Muscle layer of duodenum (tissue), 2 donors: ENCODE results near the gene UTS2R.

Experiments
- H3K27ac ChIP-seq: one replicate; pipeline ENCODE4 v1.7.0; 2013; ENCODE audit warnings: mild to moderate bottlenecking, low read length
- H3K27me3 ChIP-seq: one replicate; pipeline ENCODE4 v1.7.0; 2013; ENCODE audit warnings: low read depth, mild to moderate bottlenecking, control low read depth, low read length
- H3K36me3 ChIP-seq, 2 donors: one replicate each; pipeline ENCODE4 v1.7.0; 2013; ENCODE audit warnings: low read length in 2 of 2, control low read depth in 1 of 2, mild to moderate bottlenecking in 1 of 2; ENCODE audit not compliant: insufficient read depth in 2 of 2, control insufficient read depth in 1 of 2
- H3K4me1 ChIP-seq, 2 donors: one replicate each; pipeline ENCODE4 v1.7.0; 2013; ENCODE audit warnings: low read length in 2 of 2, mild to moderate bottlenecking in 2 of 2, control low read depth in 1 of 2, moderate library complexity in 1 of 2; ENCODE audit not compliant: insufficient read depth in 2 of 2, control insufficient read depth in 1 of 2
- H3K4me3 ChIP-seq, 2 donors: one replicate each; pipeline ENCODE4 v1.7.0; 2013; ENCODE audit warnings: low read length in 2 of 2, low read depth in 1 of 2, mild to moderate bottlenecking in 1 of 2
- H3K9me3 ChIP-seq, 2 donors: one replicate each; pipeline ENCODE4 v1.7.0; 2013; ENCODE audit warnings: low read length in 2 of 2, control low read depth in 1 of 2, mild to moderate bottlenecking in 1 of 2; ENCODE audit not compliant: control insufficient read depth in 1 of 2
- donor health status: healthy.

UTS2R gene

DNA sequence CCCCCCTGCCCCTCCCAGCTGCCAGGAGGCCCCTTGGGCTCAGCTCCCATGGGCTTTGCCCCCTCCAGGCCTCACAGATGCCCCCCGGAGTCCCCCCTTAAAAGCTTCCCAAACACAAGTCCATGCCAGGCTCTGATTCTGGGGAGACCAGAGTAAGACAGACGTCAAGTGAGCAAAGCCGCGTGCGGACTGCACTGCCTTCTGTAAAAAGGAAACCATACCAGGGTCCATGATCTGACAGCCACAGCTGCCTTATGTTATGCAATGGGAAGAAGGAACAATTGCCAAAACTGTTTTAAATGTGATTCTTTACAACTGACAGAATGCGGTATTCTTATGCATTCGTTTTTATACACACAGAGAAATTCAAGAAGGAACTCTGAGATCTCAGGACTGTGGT lies 28.6 kb downstream of the UTS2R start:
- Histone ChIP-seq H3K27me3 (no peaks in the 10 kb centered on the region), H3K9me3 (no peaks in the 10 kb centered on the region), H3K4me1 (peaks cover 0 to 7% of the 10 kb centered on the region in 2 donors), H3K27ac (no peak overlapping the region), H3K4me3 (no peak overlapping the region), H3K36me3 (peaks cover 0 to 32% of the 10 kb centered on the region in 2 donors)

DNA sequence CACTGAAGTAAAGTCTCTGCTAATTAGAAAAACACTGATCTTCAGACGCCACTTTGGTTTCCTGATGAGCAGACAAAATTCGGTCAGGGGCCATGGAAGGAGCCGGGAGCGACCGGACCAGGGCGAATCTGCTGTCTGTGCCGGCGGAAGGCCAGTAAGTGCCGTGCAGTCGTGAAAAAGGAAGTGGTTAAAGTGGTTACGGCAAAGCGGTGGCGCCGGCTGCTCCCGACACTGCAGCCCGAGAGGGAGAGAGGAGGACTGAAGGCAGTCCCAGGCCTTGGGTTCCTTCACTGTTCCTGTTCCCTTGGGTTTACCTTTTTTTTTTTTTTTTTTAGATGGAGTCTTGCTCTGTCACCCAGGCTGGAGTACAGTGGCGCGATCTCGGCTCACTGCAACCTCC lies 29.3 kb downstream of the UTS2R start:
- Histone ChIP-seq H3K27ac (no peak overlapping the region), H3K4me3 (no peak overlapping the region), H3K9me3 (no peaks in the 10 kb centered on the region), H3K27me3 (no peaks in the 10 kb centered on the region), H3K4me1 (peaks cover 0 to 7% of the 10 kb centered on the region in 2 donors), H3K36me3 (peaks cover 0 to 32% of the 10 kb centered on the region in 2 donors)

GRCh38 chr17:82402865-82403264 lies 31.3 kb downstream of the UTS2R start:
- H3K9me3 ChIP-seq: no peaks in the 10 kb centered on the region
- H3K4me3 ChIP-seq: no peak overlapping the region
- no peaks in the 10 kb centered on the region for H3K27me3 ChIP-seq
- H3K27ac ChIP-seq: no peak overlapping the region
- H3K36me3 ChIP-seq: peaks cover 0 to 28% of the 10 kb centered on the region in 2 donors
- H3K4me1 ChIP-seq: peaks cover 0 to 7% of the 10 kb centered on the region in 2 donors

- no peaks in the 10 kb centered on the region for H3K27me3 ChIP-seq
- H3K4me1 ChIP-seq: peaks cover 0 to 7% of the 10 kb centered on the region in 2 donors
- H3K36me3 ChIP-seq: peaks cover 0 to 33% of the 10 kb centered on the region in 2 donors
- H3K9me3 ChIP-seq: no peaks in the 10 kb centered on the region
- H3K4me3 ChIP-seq: no peak overlapping the region
- no peak overlapping the region for H3K27ac ChIP-seq
These were observed 32.4 kb downstream of the UTS2R start for GRCh38 chr17:82403662-82404660.

DNA sequence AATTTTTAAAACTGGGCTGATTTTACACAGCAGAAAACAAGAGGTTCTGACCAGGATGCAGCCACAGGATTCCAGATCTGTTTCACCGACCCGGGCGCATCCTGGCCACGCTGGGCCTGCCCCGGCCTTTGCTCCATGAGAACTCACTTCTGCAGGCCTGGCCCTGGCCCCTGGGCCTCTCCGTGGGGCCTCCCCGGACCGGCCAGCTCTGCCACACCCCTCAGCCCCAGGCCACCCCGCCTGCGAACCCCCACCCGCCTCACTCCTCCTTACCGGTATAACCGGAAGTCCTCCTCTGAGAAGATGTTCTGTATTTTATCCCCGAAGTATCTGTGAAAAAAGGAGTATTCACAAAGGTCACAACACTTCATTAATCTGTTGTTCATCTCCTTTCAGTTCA lies 33.5 kb downstream of the UTS2R start:
- Histone ChIP-seq H3K4me1 (peaks cover 0 to 2% of the 10 kb centered on the region in 2 donors), H3K4me3 (no peak overlapping the region), H3K36me3 (peaks cover 0 to 41% of the 10 kb centered on the region in 2 donors), H3K27ac (no peak overlapping the region), H3K27me3 (no peaks in the 10 kb centered on the region), H3K9me3 (no peaks in the 10 kb centered on the region)

GRCh38 chr17:82406131-82406671 lies 34.6 kb downstream of the UTS2R start:
- no peaks in the 10 kb centered on the region for H3K9me3 ChIP-seq
- peaks cover 0 to 41% of the 10 kb centered on the region in 2 donors for H3K36me3 ChIP-seq
- H3K27me3 ChIP-seq: no peaks in the 10 kb centered on the region
- no peak overlapping the region for H3K4me3 ChIP-seq
- no peak overlapping the region for H3K27ac ChIP-seq
- no peaks in the 10 kb centered on the region for H3K4me1 ChIP-seq

DNA sequence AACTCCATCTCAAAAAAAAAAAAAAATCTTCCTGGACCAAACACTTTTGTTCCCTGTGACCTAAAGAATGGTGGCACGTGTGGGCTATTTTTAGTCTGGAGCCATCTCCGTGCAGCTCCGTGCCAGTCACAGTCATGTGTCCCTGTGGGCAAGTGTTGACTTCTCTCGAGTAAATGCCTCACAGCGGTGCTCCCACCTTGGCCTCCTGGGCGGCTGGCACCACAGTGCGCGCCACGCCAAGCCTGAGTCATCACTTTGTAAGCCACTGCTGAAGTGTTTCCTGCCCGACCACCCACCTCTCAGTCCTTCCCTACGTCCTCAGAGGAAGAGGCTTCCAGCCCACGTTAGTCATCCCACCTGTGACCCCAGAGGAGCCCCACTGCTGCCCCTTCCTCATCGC lies 35.7 kb downstream of the UTS2R start:
- H3K27ac ChIP-seq: no peak overlapping the region
- peaks cover 0 to 35% of the 10 kb centered on the region in 2 donors for H3K36me3 ChIP-seq
- H3K9me3 ChIP-seq: no peaks in the 10 kb centered on the region
- H3K4me1 ChIP-seq: no peaks in the 10 kb centered on the region
- no peaks in the 10 kb centered on the region for H3K27me3 ChIP-seq
- H3K4me3 ChIP-seq: no peak overlapping the region

DNA sequence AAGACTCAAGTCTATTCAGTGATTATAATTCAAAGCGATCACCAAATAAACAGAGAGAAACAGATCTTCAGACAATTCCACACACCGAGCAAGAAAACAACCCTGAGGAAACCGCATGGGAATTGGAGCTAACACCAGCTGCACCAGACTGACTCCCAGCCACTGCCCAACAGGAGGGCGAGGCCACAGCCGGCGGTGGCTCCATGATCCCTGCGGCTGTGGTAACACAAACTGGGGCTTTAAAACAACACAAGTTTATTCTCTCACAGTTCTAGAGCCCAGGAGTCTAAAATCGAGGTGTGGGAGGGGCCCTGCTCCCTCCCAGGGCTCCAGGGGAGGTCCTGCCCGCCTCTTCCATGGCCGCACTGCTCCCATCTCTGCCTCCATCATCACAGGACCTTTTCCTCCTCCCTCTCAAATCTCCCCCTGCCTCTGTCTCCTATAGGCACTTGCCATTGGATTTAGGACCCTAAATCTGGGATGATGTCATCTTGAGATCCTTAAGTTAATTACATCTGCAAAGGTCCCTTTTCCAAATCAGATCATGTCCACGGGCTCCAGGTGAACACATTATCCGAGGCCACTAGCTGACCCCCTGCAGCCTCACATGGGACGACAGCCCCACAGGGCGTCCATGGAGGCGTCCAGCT lies 36.8 kb downstream of the UTS2R start:
- H3K4me3 ChIP-seq: no peak overlapping the region
- no peak overlapping the region for H3K27ac ChIP-seq
- H3K4me1 ChIP-seq: no peaks in the 10 kb centered on the region
- no peaks in the 10 kb centered on the region for H3K9me3 ChIP-seq
- H3K36me3 ChIP-seq: peaks cover 0 to 26% of the 10 kb centered on the region in 2 donors
- H3K27me3 ChIP-seq: no peaks in the 10 kb centered on the region

DNA sequence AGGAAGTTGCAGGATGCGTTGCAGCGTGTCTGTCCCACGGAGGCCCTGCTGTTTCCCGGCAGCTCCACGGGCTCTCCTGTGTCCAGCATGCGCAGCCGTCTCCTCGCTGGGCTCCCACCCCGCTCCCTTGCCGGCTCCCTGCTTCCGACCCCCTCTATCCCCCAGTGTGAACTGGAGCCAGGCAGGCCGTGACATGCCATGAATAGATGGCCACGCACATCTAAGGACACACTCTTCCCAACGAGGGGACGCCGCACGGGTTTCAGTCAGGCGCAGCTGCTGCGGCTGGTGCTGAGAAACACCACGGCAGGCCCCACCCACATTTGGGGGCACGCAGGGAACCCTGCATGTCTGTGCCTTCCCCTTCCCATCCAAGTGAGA lies 37.4 kb downstream of the UTS2R start:
- no peaks in the 10 kb centered on the region for H3K27me3 ChIP-seq
- no peaks in the 10 kb centered on the region for H3K4me1 ChIP-seq
- no peaks in the 10 kb centered on the region for H3K9me3 ChIP-seq
- H3K36me3 ChIP-seq: peaks cover 0 to 21% of the 10 kb centered on the region in 2 donors
- H3K4me3 ChIP-seq: no peak overlapping the region
- H3K27ac ChIP-seq: no peak overlapping the region

- Histone ChIP-seq H3K36me3 (peaks cover 0 to 15% of the 10 kb centered on the region in 2 donors), H3K27ac (no peak overlapping the region), H3K27me3 (no peaks in the 10 kb centered on the region), H3K4me3 (no peak overlapping the region), H3K4me1 (peaks cover 0 to 9% of the 10 kb centered on the region in 2 donors), H3K9me3 (no peaks in the 10 kb centered on the region)
These were observed 38.6 kb downstream of the UTS2R start for GRCh38 chr17:82410014-82410716.
